ENCODE data around the gene APOL3. TPM values are rescaled to one million over a fixed set of nuclear protein-coding genes. Genes with fewer than 3 reads are reported as not detected.
"Not testable (repeated sequence)": the region's sequence is repeated elsewhere in the genome, so short reads cannot be mapped to it uniquely, and the experiment has no call there.

Gene APOL3
- total RNA-seq, 1 donor from 2014 or later, result 1.2 TPM

DNA sequence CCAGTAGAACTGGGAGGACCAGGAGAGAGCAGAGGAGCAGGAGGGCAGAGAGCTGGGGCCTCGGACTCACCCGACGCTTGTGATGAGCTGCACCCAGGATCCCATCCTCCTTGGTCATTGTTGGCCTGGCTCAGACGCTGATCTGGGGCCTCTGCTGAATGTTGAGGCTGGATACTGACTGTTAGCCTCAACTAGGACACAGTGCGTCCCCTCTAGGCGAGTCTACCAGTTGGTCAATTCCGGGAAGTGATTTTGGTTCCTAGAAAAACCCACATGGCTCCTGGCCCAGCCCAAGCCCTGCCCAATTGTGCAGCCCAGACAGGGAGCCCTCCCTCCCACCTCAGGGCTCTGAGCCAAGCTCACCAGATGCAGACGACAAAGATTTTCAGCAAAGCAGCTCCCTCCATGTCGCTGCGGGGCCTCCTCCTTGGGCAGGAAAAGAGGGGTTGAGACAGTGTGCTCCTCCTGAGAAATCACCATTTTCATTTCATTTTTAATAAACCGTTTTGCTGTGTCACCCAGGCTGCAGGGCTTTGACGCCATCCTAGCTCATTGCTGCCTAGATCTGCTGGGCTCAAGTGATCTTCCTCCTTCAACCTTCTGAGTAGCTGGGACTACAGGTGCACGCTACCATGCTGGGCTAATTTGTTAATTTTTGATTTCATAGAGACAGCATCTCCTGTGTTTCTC is 41.2 kb upstream of the APOL3 start, which contains the start of gene APOL4:
TSS of gene APOL4 (minus strand) at position 180 of the 690 bp plus-strand sequence. CDS start at position 105, 75 bp downstream.
- Mint-ChIP-seq H3K9me3 (ENCODE audit: unreplicated experiment) (no peaks in the 10 kb centered on the region), H3K4me1 (ENCODE audit: unreplicated experiment) (peaks cover 54% of the 10 kb centered on the region), H3K36me3 (ENCODE audit: low read depth, unreplicated experiment) (peaks cover 8% of the 10 kb centered on the region), H3K27ac (ENCODE audit: unreplicated experiment) (peak within 1 kb of the TSS; percentile 67), H3K4me3 (ENCODE audit: unreplicated experiment) (peak within 1 kb of the TSS; percentile 8), H3K27me3 (ENCODE audit: unreplicated experiment) (peaks cover 12% of the 10 kb centered on the region)
- DNase-seq (ENCODE audit: low spot score), result no peak
- TF ChIP-seq, protein P1, sequence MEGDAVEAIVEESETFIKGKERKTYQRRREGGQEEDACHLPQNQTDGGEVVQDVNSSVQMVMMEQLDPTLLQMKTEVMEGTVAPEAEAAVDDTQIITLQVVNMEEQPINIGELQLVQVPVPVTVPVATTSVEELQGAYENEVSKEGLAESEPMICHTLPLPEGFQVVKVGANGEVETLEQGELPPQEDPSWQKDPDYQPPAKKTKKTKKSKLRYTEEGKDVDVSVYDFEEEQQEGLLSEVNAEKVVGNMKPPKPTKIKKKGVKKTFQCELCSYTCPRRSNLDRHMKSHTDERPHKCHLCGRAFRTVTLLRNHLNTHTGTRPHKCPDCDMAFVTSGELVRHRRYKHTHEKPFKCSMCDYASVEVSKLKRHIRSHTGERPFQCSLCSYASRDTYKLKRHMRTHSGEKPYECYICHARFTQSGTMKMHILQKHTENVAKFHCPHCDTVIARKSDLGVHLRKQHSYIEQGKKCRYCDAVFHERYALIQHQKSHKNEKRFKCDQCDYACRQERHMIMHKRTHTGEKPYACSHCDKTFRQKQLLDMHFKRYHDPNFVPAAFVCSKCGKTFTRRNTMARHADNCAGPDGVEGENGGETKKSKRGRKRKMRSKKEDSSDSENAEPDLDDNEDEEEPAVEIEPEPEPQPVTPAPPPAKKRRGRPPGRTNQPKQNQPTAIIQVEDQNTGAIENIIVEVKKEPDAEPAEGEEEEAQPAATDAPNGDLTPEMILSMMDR (IDR thresholded peaks at IDR 0.05; ENCODE audit: unreplicated experiment), result no peak

DNA sequence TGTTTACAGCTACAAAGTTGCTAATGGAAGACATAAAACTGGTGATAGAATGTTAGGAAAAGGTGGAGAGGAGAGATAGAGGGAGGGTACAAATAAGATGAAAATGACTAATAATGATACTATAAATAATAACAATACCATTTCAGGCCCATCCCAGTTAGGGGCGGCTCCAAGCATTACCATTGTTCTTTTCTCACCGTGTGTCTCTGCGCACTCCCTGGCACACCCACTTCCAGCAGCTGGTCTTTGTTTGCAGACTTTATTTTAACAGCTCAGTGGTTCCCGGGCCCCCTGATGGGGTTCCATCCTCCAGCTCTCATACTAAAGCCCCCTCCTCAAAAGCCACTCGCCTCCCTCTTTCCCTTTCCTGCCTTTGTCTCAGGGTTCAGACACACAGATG is 40.5 kb upstream of the APOL3 start:
- not testable (repeated sequence) for H3K36me3 Mint-ChIP-seq (ENCODE audit: low read depth, unreplicated experiment); H3K27ac Mint-ChIP-seq (ENCODE audit: unreplicated experiment); H3K9me3 Mint-ChIP-seq (ENCODE audit: unreplicated experiment); DNase-seq (ENCODE audit: low spot score)
- H3K27me3 Mint-ChIP-seq (ENCODE audit: unreplicated experiment), result peaks cover 12% of the 10 kb centered on the region
- H3K4me1 Mint-ChIP-seq (ENCODE audit: unreplicated experiment), result peaks cover 61% of the 10 kb centered on the region
- H3K4me3 Mint-ChIP-seq (ENCODE audit: unreplicated experiment), result peak overlapping the region; percentile 8

- no peak for DNase-seq (ENCODE audit: low spot score)
Measured at GRCh38 chr22:36199001-36199551, 38.5 kb upstream of the APOL3 start.

DNA sequence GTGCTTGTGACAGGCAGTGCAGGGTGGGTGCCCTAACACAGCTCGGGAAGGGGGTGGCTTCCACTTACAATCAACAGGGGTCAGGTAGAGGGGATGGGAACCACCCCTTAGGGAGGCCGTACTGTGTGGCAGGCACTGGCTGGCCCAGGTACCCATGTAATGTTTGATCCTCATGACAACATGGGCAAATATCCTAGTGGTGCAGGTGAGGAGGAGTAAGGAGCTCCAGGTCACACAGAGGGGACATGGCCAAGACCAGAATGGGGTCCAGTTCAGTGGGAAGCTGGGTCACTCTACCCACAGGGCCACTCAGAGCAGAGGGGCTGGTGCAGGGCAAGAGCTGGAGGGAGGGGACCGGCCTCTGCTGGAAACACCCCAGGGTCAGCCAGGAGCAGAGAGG is 38.0 kb upstream of the APOL3 start:
- DNase-seq (ENCODE audit: low spot score), result no peak
- H3K9me3 Mint-ChIP-seq (ENCODE audit: unreplicated experiment), result no peaks in the 10 kb centered on the region

More at GRCh38 chr22:36199001-36199551, 38.5 kb upstream of the APOL3 start:
- Mint-ChIP-seq H3K4me3 (ENCODE audit: unreplicated experiment) (no peak overlapping the region), H3K27me3 (ENCODE audit: unreplicated experiment) (peaks cover 6% of the 10 kb centered on the region), H3K4me1 (ENCODE audit: unreplicated experiment) (peaks cover 76% of the 10 kb centered on the region), H3K36me3 (ENCODE audit: low read depth, unreplicated experiment) (peaks cover 5% of the 10 kb centered on the region), H3K9me3 (ENCODE audit: unreplicated experiment) (no peaks in the 10 kb centered on the region), H3K27ac (ENCODE audit: unreplicated experiment) (peak overlapping the region; percentile 83)
- TF ChIP-seq, protein P1 (IDR thresholded peaks at IDR 0.05; ENCODE audit: unreplicated experiment), result no peak

DNA sequence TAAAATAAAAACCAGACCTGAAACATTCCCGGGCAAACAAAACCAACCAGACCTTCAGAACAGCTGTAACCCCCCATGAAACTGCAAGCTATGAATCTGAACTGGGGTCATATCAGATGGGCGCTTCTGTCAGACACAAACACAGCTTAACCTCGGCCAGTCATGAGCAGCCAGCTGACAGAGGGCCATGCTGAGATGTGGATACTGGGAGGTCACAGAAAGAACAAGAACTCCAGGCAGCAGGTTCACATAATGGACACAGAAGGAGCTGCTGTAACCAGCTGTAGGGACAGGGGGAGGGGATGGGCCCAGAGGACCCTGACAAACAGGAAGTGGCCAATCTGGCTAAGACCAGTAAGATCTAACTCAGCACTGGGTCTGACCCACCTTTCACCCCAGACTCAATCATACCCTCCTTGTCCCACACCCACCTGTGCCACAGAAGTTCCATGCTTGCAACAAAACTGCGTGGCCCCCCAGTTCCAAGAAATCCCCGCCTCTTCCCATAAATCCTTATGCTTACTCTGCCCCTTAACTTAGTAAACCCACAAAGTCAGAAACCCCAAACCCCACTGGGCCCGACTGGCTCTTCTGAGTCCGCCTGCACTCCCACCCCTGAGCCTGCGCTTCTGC is 37.1 kb upstream of the APOL3 start:
- peaks cover 5% of the 10 kb centered on the region for H3K36me3 Mint-ChIP-seq (ENCODE audit: low read depth, unreplicated experiment)
- peak overlapping the region; percentile 100 for H3K27ac Mint-ChIP-seq (ENCODE audit: unreplicated experiment)
- peaks cover 5% of the 10 kb centered on the region for H3K27me3 Mint-ChIP-seq (ENCODE audit: unreplicated experiment)
- peak; percentile 13 for DNase-seq (ENCODE audit: low spot score)
- TF ChIP-seq, protein P1 (IDR thresholded peaks at IDR 0.05; ENCODE audit: unreplicated experiment), result no peak
- H3K4me1 Mint-ChIP-seq (ENCODE audit: unreplicated experiment), result peaks cover 71% of the 10 kb centered on the region
- no peaks in the 10 kb centered on the region for H3K9me3 Mint-ChIP-seq (ENCODE audit: unreplicated experiment)
- H3K4me3 Mint-ChIP-seq (ENCODE audit: unreplicated experiment), result no peak overlapping the region

More for the DNA sequence above, 38.0 kb upstream of the APOL3 start:
- TF ChIP-seq, protein P1 (IDR thresholded peaks at IDR 0.05; ENCODE audit: unreplicated experiment), result no peak
- peaks cover 5% of the 10 kb centered on the region for H3K36me3 Mint-ChIP-seq (ENCODE audit: low read depth, unreplicated experiment)
- H3K27me3 Mint-ChIP-seq (ENCODE audit: unreplicated experiment), result peaks cover 6% of the 10 kb centered on the region
- peaks cover 73% of the 10 kb centered on the region for H3K4me1 Mint-ChIP-seq (ENCODE audit: unreplicated experiment)
- peak overlapping the region; percentile 100 for H3K27ac Mint-ChIP-seq (ENCODE audit: unreplicated experiment)
- peak overlapping the region; percentile 53 for H3K4me3 Mint-ChIP-seq (ENCODE audit: unreplicated experiment)
